RWPE2 (cell line): ENCODE results near the gene ABCG2.

Source experiments
- ATAC-seq: fragments of 200-7000 bp; cut with Tn5 transposase; 3 replicates; pipeline ENCODE4 v1.9.1; 2021; ENCODE audit warnings: low read depth
- DNase-seq: peaks from one replicate; pipeline ENCODE4 v3.0.0-alpha.2; 2020; ENCODE audit warnings: low spot score
- H3K27ac ChIP-seq: fragments of 450-650 bp; 2 replicates; pipeline ENCODE4 v1.5.1; 2017; ENCODE audit warnings: mild to moderate bottlenecking; ENCODE audit not compliant: poor library complexity, severe bottlenecking
- H3K27me3 ChIP-seq: fragments of 250-450 bp; sonication (Bioruptor Pico); 2 replicates; pipeline ENCODE4 v1.5.1; 2021; ENCODE audit warnings: mild to moderate bottlenecking, moderate library complexity; ENCODE audit not compliant: insufficient read depth, poor library complexity, severe bottlenecking
- H3K36me3 ChIP-seq: fragments of 250-450 bp; sonication (Bioruptor Pico); 2 replicates; pipeline ENCODE4 v1.5.1; 2020; ENCODE audit warnings: low read depth, mild to moderate bottlenecking, moderate library complexity
- H3K4me1 ChIP-seq: fragments of 250-450 bp; sonication (Bioruptor Pico); 2 replicates; pipeline ENCODE4 v1.5.1; 2021; ENCODE audit warnings: mild to moderate bottlenecking, moderate library complexity; ENCODE audit not compliant: insufficient read depth, poor library complexity, severe bottlenecking
- H3K4me3 ChIP-seq: fragments of 250-450 bp; sonication (Bioruptor Pico); 2 replicates; pipeline ENCODE4 v1.5.1; 2021; ENCODE audit warnings: mild to moderate bottlenecking, moderate library complexity; ENCODE audit not compliant: severe bottlenecking
- H3K9me3 ChIP-seq: fragments of 250-450 bp; sonication (Bioruptor Pico); 2 replicates; pipeline ENCODE4 v1.5.1; 2021; ENCODE audit warnings: mild to moderate bottlenecking, moderate library complexity; ENCODE audit not compliant: severe bottlenecking
- CTCF ChIP-seq: fragments of 450-650 bp; IDR thresholded peaks from one replicate; pipeline ENCODE4 v1.5.1; 2017; ENCODE audit warnings: mild to moderate bottlenecking, moderate library complexity; ENCODE audit not compliant: poor library complexity, severe bottlenecking

Gene ABCG2

GRCh38 chr4:88200186-88200585 is 41.7 kb upstream of the ABCG2 start:
- DNase-seq: no peak
- no peaks in the 10 kb centered on the region for H3K36me3 ChIP-seq
- no peaks in the 10 kb centered on the region for H3K9me3 ChIP-seq
- no peak overlapping the region for H3K4me3 ChIP-seq
- H3K27me3 ChIP-seq: no peaks in the 10 kb centered on the region
- H3K4me1 ChIP-seq: no peaks in the 10 kb centered on the region
- TF ChIP-seq CTCF: no peak
- no peak for ATAC-seq
- H3K27ac ChIP-seq: no peak overlapping the region

DNA sequence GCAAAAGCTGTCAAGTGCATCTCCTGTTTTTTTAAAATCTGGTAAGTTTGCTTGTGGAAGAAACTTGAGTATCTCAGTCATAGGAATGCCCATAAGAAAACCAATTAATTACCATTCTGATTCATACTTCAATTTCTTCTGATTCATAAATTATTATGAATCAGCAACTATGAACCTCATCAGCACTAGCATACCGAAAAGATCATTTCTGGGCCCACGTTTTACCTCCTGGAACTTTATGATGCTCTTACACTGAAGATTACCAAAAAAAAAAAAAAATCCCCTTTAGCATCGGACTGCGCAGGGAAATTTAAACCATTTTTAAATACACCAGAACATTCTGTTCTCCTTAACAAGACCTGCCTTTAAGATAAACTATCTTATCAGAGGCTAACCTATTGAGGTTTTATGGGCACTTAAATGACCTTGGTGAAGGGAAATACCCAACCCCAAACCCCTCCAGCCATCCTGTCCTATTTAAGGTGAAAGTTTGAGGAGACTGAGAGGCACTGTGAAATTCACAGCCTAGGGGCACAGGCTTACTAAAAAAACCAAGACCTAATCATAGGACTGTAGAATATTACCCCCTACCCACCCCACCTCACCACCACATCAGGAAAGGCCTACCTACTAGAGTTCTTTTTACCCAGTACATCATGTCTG is 38.2 kb upstream of the ABCG2 start:
- Histone ChIP-seq H3K36me3 (no peaks in the 10 kb centered on the region), H3K27me3 (no peaks in the 10 kb centered on the region), H3K4me1 (no peaks in the 10 kb centered on the region), H3K9me3 (no peaks in the 10 kb centered on the region), H3K27ac (no peak overlapping the region), H3K4me3 (no peak overlapping the region)
- no peak for ATAC-seq
- DNase-seq: no peak
- TF ChIP-seq CTCF: no peak

DNA sequence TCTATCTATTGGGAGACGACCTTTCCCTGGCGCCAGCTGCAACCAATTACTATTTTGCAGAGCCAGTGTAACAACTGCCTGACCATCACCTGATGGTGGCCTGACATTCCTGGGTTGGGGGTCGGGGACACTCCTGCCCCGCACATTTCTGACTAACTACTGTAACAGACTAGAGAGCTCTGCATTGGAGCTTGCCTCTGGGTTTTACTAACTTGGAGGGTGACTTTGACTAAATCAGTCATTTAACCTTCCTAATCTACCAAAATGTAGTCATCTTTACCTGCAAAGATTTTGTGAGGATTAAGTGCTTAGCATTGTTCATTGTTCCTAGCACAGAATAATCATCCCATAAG is 37.5 kb upstream of the ABCG2 start:
- ATAC-seq: no peak
- Histone ChIP-seq H3K27ac (no peak overlapping the region), H3K9me3 (no peaks in the 10 kb centered on the region), H3K36me3 (no peaks in the 10 kb centered on the region), H3K4me3 (no peak overlapping the region), H3K4me1 (no peaks in the 10 kb centered on the region), H3K27me3 (no peaks in the 10 kb centered on the region)
- TF ChIP-seq CTCF: no peak
- DNase-seq: no peak

- no peak for ATAC-seq
- Histone ChIP-seq H3K4me3 (no peak overlapping the region), H3K4me1 (no peaks in the 10 kb centered on the region), H3K27me3 (no peaks in the 10 kb centered on the region), H3K9me3 (no peaks in the 10 kb centered on the region), H3K36me3 (no peaks in the 10 kb centered on the region), H3K27ac (no peak overlapping the region)
- TF ChIP-seq CTCF: no peak
- DNase-seq: no peak
Measured at GRCh38 chr4:88195328-88196012, 37.0 kb upstream of the ABCG2 start.

GRCh38 chr4:88191404-88191803 is 33.0 kb upstream of the ABCG2 start:
- no peaks in the 10 kb centered on the region for H3K36me3 ChIP-seq
- DNase-seq (no peak), ATAC-seq (no peak)
- H3K4me3 ChIP-seq: no peak overlapping the region
- H3K4me1 ChIP-seq: peaks cover 3% of the 10 kb centered on the region
- no peak overlapping the region for H3K27ac ChIP-seq
- no peak for TF ChIP-seq CTCF
- H3K27me3 ChIP-seq: no peaks in the 10 kb centered on the region
- no peaks in the 10 kb centered on the region for H3K9me3 ChIP-seq
